HG02623 (cell line): ENCODE measurements around the gene IRAK1.

Experiments used
- ATAC-seq: cut with Tn5 transposase; IDR thresholded peaks from one replicate; pipeline ENCODE4 v1.9.1; 2021; ENCODE audit warnings: moderate library complexity; ENCODE audit not compliant: unreplicated experiment

The IRAK1 gene

DNA sequence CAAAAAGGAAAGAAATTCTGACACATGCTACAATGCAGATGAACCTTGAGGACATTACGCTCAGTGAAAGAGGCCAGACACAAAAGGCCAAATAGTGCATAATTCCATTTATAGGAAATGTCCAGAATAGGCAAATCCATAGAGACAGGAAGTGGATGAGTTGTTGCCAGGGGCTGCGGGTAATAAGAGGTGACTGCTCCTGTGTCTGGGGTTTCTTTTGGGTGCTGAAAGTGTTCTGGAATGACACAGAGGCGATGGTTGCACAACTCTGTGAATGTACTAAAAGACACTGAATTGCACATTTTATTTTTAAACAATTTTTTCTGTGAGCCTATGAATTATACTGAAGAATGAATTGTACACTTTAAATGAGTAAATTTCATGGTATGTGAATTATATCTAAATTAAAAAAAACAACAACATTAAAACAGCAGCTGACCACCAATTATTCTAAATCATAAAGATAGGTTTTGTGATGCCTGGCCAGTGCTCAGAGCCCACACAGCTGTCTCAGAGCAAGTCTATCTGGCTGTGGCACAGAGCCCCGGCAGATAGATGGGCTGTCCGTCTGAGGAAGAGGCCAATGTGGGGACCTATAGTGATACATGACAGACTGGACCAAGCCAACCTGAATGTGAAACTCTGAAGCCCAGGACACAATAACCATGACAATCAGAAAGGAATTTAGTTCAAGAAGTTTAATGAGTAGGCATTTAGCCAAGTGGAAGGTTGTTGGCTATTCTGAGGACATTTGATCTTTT lies 23.5 kb upstream of the IRAK1 start:
- no peak for ATAC-seq

DNA sequence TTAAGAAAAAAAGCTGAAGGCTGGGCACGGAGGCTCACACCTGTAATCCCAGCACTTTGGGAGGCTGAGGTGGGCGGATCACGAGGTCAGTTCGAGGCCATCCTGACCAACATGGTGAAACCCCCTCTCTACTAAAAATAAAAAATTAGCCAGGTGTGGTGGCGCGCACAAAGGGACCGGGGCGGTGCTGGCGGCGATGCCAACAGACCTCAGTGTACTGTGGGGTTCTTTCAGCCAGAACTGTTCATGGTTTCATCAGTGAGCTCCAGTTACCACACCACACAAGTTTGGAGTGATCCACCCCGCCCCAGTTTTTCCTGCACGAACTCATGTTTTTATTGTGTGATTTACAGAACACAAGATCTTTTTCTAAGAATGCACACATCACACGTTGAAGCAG lies 21.2 kb upstream of the IRAK1 start:
- no peak for ATAC-seq

- ATAC-seq, result no peak
These were observed 20.6 kb upstream of the IRAK1 start for GRCh38 chrX:154040307-154040756.

GRCh38 chrX:154039577-154039976 lies 19.9 kb upstream of the IRAK1 start:
- no peak for ATAC-seq

- no peak for ATAC-seq
These were observed 19.0 kb upstream of the IRAK1 start for GRCh38 chrX:154038656-154039055.

GRCh38 chrX:154037754-154038153 lies 18.1 kb upstream of the IRAK1 start:
- ATAC-seq, result no peak

DNA sequence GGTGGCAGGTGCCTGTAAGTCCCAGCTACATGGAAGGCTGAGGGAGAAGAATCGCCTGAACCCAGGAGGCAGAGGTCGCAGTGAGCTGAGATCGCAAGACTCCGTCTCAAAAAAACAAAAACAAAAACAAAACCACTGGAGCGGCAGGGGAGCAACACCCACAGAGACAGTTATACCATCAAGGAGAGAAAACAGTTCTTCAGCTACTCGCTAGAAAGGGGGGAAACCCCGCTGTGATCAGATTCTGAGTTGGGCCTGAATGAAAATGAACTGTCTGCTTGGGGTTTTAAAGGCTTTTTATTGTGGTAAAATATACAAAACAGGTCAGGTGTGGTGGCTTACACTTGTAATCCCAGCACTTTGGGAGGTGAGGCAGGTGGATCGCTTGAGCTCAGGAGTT lies 16.8 kb upstream of the IRAK1 start:
- no peak for ATAC-seq

DNA sequence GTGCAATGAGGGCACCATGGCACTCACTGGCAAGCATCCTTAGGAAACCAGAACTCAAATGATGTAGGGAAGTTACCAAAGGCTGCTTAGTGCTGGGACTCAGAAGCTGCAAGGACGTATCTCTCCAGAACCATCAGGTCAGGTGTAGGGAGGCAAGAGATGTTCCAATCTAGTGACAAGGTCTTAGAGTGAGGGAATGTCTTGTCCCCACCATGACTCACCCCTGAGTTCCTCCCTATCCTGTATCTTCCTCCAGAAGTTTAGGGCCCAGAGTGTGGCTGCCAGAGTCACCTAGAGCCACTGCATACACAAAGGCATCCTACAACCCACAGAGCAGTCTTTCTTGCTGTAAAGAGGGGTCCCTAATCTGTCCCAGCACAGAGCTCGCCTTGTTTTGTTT lies 14.1 kb upstream of the IRAK1 start:
- ATAC-seq, result no peak

GRCh38 chrX:154032653-154033052 lies 13.0 kb upstream of the IRAK1 start:
- no peak for ATAC-seq

- ATAC-seq, result no peak
These were observed 12.5 kb upstream of the IRAK1 start for GRCh38 chrX:154032160-154032559.

DNA sequence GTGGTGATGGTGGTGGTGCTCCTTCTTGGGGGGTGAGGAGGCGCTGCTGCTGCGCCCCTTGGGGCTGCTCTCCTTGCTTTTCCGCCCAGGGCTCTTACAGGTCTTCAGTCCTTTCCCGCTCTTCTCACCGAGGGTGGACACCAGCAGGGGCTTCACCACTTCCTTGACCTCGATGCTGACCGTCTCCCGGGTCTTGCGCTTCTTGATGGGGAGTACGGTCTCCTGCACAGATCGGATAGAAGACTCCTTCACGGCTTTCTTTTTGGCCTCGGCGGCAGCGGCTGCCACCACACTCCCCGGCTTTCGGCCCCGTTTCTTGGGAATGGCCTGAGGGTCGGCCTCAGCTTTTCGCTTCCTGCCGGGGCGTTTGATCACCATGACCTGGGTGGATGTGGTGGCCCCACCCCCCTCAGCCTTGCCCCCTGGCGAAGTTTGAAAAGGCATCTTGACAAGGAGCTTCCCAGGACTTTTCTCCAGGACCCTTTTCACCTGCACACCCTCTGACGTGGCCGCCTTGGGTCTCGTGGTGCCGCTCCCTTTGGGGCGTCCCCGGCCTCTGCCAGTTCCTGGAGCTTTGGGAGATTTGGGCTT lies 11.1 kb upstream of the IRAK1 start:
- ATAC-seq, result no peak

- ATAC-seq, result no peak
These were observed 10.6 kb upstream of the IRAK1 start for GRCh38 chrX:154030266-154030665.

- no peak for ATAC-seq
These were observed 9.7 kb upstream of the IRAK1 start for GRCh38 chrX:154029439-154029838.

DNA sequence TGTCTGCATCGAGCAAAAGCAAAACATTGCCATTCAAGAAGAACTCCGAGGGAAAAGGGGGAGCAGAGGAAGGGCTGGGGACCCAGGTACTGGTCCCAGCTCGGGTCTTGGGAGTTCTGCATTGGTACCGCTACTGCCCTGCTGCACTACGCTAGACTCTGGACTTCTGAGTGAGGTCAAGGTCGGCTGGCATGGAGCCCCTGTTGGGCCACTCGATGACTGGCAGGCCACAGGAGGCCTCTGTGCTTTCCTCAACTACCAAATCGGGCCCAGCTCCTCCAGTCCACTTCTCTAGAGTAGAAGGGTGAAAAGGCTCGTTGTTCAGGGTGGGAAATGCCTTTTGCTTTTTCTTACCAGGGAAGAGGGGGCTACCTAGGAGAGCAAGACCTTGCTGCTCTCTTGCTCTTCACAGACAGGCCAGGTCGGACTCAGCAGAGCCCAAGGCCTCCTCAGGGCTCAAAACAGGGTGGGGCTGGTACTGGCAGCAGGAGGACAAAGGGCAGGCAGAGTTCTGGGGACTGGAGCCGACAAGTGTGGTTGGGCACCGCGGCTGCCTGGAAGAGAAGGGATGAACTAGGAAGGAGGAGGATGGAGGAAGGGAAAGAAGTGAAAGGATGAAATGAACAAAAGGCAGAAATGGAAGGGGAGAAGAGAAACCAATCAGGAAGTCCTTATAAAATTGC lies 8.9 kb upstream of the IRAK1 start:
- ATAC-seq, result no peak

DNA sequence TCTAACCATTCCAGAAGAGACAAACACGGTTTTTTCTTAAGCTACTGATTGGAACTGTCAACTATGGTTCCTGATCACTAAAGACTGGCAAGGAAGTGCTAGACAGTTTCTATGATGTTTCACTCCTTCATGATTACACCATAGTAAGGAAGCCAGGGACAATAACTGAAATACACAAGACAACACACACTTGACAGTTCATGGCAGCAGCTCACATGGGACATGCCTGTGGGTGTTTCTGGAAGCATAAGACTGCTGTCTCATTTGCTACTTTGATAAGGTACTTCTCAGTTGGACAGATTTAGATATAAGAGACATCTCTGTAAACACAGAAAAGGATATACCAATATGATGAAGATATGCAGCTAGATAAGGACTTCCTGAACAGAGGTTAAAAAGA lies 8.3 kb upstream of the IRAK1 start:
- no peak for ATAC-seq

GRCh38 chrX:154027022-154027402 lies 7.3 kb upstream of the IRAK1 start:
- ATAC-seq, result no peak

GRCh38 chrX:154026136-154027021 lies 6.7 kb upstream of the IRAK1 start:
- no peak for ATAC-seq

DNA sequence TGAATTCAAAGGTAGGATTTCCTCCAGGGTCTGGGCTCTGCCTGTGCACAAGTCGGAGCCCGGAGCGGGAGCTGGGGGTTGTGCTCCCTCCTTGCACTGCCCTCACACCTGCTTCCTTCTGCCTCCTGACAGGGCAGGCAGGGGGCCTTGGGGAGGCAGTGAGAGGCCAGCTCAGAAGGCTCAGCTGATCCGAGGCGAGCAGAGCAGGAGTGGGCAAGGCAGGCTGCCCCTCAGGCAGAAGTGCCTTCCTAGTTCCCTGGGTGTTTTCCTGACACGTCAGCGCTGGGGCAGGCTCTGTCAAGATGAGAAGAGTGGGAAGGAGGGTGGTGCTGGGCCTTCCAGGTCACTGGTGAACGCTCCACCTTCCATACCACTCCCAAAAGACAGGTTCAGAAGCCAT lies 5.5 kb upstream of the IRAK1 start:
- no peak for ATAC-seq

DNA sequence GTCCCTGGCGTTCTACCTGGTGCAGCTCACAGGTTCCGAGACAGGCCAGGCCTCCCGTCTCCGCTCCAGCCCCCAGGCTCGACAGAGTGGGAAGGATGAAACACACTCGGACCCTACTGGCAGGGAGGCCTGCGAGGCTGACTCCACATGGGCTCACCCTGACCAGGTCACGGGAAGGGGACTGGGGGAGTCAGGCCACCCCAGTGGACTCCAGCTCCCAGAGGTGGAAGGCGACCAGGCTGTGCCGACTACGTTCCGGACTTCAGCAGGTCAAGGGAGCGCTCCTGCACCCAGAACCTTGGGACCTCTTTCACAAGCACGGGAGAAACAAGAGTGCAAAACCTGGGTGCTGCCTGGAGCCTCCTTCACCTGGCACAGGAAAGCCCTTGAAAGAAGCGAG lies 4.6 kb upstream of the IRAK1 start:
- no peak for ATAC-seq

DNA sequence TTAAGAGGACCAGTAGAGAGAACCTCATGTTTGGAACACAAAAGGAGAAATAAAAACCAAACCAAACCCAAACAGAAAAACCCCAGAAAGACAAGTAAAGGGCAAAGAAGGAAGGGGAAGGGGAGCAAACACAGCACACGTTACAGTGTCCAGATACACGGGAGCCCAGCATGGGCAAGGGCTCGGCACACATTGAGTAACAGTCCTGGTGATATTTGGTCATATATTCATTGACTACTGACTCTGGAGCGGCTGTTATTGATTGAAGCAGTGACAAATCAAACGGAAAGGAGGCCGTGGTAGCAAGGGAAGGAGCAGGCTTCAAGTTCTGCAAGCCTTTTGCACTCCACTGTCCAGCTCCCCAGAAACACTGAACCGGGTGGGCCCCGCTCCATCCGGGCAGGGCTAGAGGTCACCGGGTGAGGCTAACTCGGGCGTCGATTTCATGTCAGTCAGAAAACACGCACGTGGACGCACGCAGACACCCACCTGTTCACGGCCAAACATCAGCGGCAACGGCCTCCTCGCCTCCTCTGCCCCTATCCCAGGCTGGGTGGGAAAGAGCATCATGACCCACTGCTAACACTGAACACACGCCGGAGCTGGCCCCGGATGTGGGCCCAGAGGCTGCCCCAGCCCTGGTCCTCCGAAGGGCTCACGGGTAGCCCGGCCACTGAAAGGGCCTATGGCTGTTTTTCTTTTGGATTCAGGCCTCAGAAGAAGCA lies 3.7 kb upstream of the IRAK1 start:
- no peak for ATAC-seq

DNA sequence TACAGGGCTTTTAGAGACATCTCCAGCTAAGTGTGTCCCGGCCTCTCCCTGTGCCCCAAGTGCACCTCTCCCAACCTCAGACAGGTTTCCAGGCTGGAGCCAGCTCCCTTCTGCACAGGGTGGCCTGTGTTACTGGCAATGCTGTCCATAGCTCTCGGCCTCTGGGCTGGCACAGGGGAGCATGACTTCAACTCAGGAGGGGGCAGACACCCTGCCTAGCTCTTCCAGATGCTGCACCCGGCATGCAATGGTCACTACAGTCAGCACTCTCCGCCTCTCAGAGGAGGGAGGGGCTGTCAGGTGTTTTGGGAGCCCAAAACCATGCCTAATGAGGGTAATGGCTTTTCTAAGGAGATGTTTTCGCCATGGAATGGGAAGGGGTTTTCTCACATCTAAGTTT lies 2.4 kb upstream of the IRAK1 start:
- no peak for ATAC-seq
